ENCODE measurements around the gene LSG1.

DNA sequence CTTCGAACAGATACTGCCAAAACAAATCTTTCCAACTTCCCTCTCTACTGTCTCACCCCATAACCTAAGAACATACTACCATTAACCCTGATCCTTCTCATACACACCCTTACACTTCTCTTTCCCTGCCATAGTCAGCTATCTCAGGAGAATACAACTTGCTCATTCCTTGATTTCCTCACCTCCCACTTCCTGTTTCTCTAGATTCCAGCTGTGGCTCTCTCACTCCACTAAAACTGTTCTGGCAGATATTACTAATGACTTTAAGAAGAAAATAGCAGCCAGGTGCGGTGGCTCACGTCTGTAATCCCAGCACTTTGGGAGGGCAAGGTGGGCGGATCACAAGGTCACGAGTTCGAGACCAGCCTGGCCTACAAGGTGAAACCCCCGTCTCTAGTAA is 4.6 kb downstream of the LSG1 start:
- no peak for TF ChIP-seq POLR2A (IDR thresholded peaks at IDR 0.05)
- TF ChIP-seq, protein P1, sequence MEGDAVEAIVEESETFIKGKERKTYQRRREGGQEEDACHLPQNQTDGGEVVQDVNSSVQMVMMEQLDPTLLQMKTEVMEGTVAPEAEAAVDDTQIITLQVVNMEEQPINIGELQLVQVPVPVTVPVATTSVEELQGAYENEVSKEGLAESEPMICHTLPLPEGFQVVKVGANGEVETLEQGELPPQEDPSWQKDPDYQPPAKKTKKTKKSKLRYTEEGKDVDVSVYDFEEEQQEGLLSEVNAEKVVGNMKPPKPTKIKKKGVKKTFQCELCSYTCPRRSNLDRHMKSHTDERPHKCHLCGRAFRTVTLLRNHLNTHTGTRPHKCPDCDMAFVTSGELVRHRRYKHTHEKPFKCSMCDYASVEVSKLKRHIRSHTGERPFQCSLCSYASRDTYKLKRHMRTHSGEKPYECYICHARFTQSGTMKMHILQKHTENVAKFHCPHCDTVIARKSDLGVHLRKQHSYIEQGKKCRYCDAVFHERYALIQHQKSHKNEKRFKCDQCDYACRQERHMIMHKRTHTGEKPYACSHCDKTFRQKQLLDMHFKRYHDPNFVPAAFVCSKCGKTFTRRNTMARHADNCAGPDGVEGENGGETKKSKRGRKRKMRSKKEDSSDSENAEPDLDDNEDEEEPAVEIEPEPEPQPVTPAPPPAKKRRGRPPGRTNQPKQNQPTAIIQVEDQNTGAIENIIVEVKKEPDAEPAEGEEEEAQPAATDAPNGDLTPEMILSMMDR (IDR thresholded peaks at IDR 0.05): no peak
